Psoas muscle (tissue), 8 donors: ENCODE measurements around the gene ZNF385B. TPM values are rescaled to one million over a fixed set of nuclear protein-coding genes. Genes with fewer than 3 reads are reported as not detected.
A peak's percentile ranks its signal among the peaks of the same experiment; 100 is the strongest.

Experiments
- ATAC-seq, 4 donors: fragments of 200-7000 bp; cut with Tn5 transposase; one replicate each; pipeline ENCODE4 v1.9.1; 2020; ENCODE audit warnings: moderate library complexity in 3 of 4, mild to moderate bottlenecking in 2 of 4
- DNase-seq, 2 donors: peaks; one replicate each; pipeline ENCODE4 v3.0.0-alpha.2; 2020
- H3K27ac ChIP-seq: fragments of 200-600 bp; one replicate; pipeline ENCODE4 v1.8.0; 2022
- H3K27me3 ChIP-seq, 3 donors: fragments of 200-600 bp in 1 of 3; one replicate each; pipeline versions ENCODE4 v1.6.1 to v1.8.0; 2013 to 2022; ENCODE audit warnings: low read length in 2 of 3, mild to moderate bottlenecking in 2 of 3, moderate library complexity in 1 of 3; ENCODE audit not compliant: insufficient read depth in 3 of 3
- H3K36me3 ChIP-seq, 2 donors: fragments of 200-600 bp in 1 of 2; one replicate each; pipeline versions ENCODE4 v1.6.1 to v1.8.0; 2013 to 2022; ENCODE audit warnings: low read depth in 1 of 2, mild to moderate bottlenecking in 1 of 2, moderate library complexity in 1 of 2; ENCODE audit not compliant: insufficient read depth in 1 of 2
- H3K4me1 ChIP-seq: fragments of 200-600 bp; one replicate; pipeline ENCODE4 v1.8.0; 2022
- H3K4me3 ChIP-seq: fragments of 200-600 bp; one replicate; pipeline ENCODE4 v1.8.0; 2022; ENCODE audit warnings: mild to moderate bottlenecking
- H3K9me3 ChIP-seq: fragments of 200-600 bp; one replicate; pipeline ENCODE4 v1.8.0; 2022
- CTCF ChIP-seq: fragments of 200-600 bp; IDR thresholded peaks from one replicate; pipeline ENCODE4 v1.8.0; 2022; ENCODE audit warnings: antibody characterized with exemption
- WGBS, 3 donors: extraction: QIAGEN DNeasy Blood & Tissue Kit; methylation state at CpG; one replicate each; pipeline versions ENCODE4 v1.1.6 to v1.1.7; 2013; 5-methylcytosine and 5-hydroxymethylcytosine counted together
- intact Hi-C, 2 donors: fragments of 100-400 bp; cut with DNase I; formaldehyde crosslinking; loops; one replicate each; pipeline versions ENCODE4 v1.11.0 to v1.14.2; 2022
- polyA plus RNA-seq, 3 donors: library from polyadenylated mRNA; stranded (reverse); fragments of 200-250 nt; gene quantifications; one replicate each; pipeline ENCODE4 v1.2.3, GENCODE V29; 2013
- total RNA-seq, 4 donors: library from RNA; stranded (reverse); fragmentation: NEBNext Ultra II Directional in 2 of 4; extraction: Animal tissue kit (Norgen Biotek cat#: 25700) in 2 of 4; gene quantifications; one replicate each; pipeline versions ENCODE4 v1.2.1 to v1.2.4, GENCODE V29; 2021 to 2023
- donor health status: healthy with polysubstance abuse.
- donor health status: DM: no; HTN: no; CAD: no; lungs with moderate emphysema.
- donor health status: Bipolar disorder and iron deficiency.
- donor health status: healthy.
- donor health status: DM: yes; HTN: yes; CAD: no.
- donor health status: DM: no; HTN: no; CAD: no.
- donor health status: DM: no; HTN: no; CAD: no.
- donor health status: DM: yes; HTN: yes; CAD: no.

ZNF385B gene
- total and polyA plus RNA-seq, 7 donors: 8.8 to 42.9 (median 18.1) TPM

- Histone ChIP-seq H3K27ac (no peak overlapping the region), H3K4me3 (no peak overlapping the region), H3K27me3 (no peaks in the 10 kb centered on the region), H3K9me3 (no peaks in the 10 kb centered on the region), H3K36me3 (no peaks in the 10 kb centered on the region), H3K4me1 (no peaks in the 10 kb centered on the region)
- ATAC-seq (no peak), DNase-seq (no peak)
- WGBS, 3 donors: 60 to 71% (median 61%) methylated on average over 1 of the region's 1 CpG
- intact Hi-C loops: no loop called here
- no peak for TF ChIP-seq CTCF
These were observed 36.5 kb downstream of the ZNF385B start for GRCh38 chr2:179824961-179825360.

- DNase-seq: no peak
- ATAC-seq: no peak
- H3K27me3 ChIP-seq: no peaks in the 10 kb centered on the region
- H3K9me3 ChIP-seq: no peaks in the 10 kb centered on the region
- no peaks in the 10 kb centered on the region for H3K4me1 ChIP-seq
- intact Hi-C loops: no loop called here
- TF ChIP-seq CTCF: no peak
- 80 to 96% (median 90%) methylated on average over 1 of the region's 1 CpG for WGBS, 3 donors
- H3K4me3 ChIP-seq: no peak overlapping the region
- H3K36me3 ChIP-seq: no peaks in the 10 kb centered on the region
- H3K27ac ChIP-seq: no peak overlapping the region
These were observed 38.9 kb downstream of the ZNF385B start for GRCh38 chr2:179822540-179822939.

GRCh38 chr2:179818546-179818945 is 42.9 kb downstream of the ZNF385B start:
- Histone ChIP-seq H3K36me3 (no peaks in the 10 kb centered on the region), H3K27me3 (no peaks in the 10 kb centered on the region), H3K9me3 (no peaks in the 10 kb centered on the region), H3K27ac (no peak overlapping the region), H3K4me1 (no peaks in the 10 kb centered on the region), H3K4me3 (no peak overlapping the region)
- intact Hi-C loops: no loop called here
- 60 to 67% (median 62%) methylated on average over 8 of the region's 8 CpGs for WGBS, 3 donors
- ATAC-seq (peak; percentile 48 to 77 (median 53)), DNase-seq (no peak)
- TF ChIP-seq CTCF: no peak

GRCh38 chr2:179817181-179817841 is 44.1 kb downstream of the ZNF385B start:
- H3K4me3 ChIP-seq: no peak overlapping the region
- peak in 3 of 4 donors; percentile 22 to 50 (median 40) for ATAC-seq
- peaks cover under 1% of the 10 kb centered on the region for H3K9me3 ChIP-seq
- TF ChIP-seq CTCF: no peak
- WGBS, 3 donors: 8 to 27% (median 24%) methylated on average over 1 of the region's 1 CpG
- no peaks in the 10 kb centered on the region for H3K36me3 ChIP-seq
- no peaks in the 10 kb centered on the region for H3K27me3 ChIP-seq
- H3K4me1 ChIP-seq: no peaks in the 10 kb centered on the region
- no peak overlapping the region for H3K27ac ChIP-seq
- intact Hi-C loops: no loop called here
- DNase-seq: no peak

GRCh38 chr2:179814050-179814449 is 47.4 kb downstream of the ZNF385B start:
- Histone ChIP-seq H3K4me1 (no peaks in the 10 kb centered on the region), H3K9me3 (peaks cover 5% of the 10 kb centered on the region), H3K27ac (no peak overlapping the region), H3K27me3 (no peaks in the 10 kb centered on the region), H3K4me3 (no peak overlapping the region), H3K36me3 (no peaks in the 10 kb centered on the region)
- WGBS, 3 donors: 84 to 91% (median 91%) methylated on average over 5 of the region's 5 CpGs
- TF ChIP-seq CTCF: no peak
- ATAC-seq (no peak), DNase-seq (no peak)
- intact Hi-C loops: no loop called here
